Measurements from ENCODE around the gene MGAT4C.

DNA sequence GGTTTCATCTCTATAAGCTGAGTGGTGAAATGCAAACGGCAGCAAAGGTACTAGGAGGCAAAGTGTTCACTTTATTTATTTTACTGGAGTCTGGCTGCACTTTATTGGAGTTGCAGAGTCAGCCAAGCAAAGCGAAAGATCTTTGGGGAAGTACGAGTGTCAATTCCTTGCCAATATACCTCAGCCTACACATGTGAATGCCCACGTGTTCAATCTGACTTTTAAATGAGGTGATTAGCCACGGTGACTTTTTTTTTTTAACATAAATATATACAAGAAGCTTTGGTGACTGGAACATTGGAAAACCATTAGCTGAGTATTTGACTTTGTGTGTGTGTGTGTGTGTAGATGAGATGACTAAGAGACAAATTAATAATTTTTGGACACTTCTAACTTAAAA, 203.3 kb downstream of the MGAT4C start:
- TF ChIP-seq, protein P1, sequence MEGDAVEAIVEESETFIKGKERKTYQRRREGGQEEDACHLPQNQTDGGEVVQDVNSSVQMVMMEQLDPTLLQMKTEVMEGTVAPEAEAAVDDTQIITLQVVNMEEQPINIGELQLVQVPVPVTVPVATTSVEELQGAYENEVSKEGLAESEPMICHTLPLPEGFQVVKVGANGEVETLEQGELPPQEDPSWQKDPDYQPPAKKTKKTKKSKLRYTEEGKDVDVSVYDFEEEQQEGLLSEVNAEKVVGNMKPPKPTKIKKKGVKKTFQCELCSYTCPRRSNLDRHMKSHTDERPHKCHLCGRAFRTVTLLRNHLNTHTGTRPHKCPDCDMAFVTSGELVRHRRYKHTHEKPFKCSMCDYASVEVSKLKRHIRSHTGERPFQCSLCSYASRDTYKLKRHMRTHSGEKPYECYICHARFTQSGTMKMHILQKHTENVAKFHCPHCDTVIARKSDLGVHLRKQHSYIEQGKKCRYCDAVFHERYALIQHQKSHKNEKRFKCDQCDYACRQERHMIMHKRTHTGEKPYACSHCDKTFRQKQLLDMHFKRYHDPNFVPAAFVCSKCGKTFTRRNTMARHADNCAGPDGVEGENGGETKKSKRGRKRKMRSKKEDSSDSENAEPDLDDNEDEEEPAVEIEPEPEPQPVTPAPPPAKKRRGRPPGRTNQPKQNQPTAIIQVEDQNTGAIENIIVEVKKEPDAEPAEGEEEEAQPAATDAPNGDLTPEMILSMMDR (conservative IDR thresholded peaks at IDR 0.05; ENCODE audit: low read depth in 2 of 2): no peak
- TF ChIP-seq ZNF331 (CRISPR knock-in tag; IDR thresholded peaks at IDR 0.05; ENCODE audit: low read depth) (no peak), POLR2AphosphoS5 (IDR thresholded peaks at IDR 0.05; ENCODE audit: low read depth) (no peak)
- TF ChIP-seq, protein P2, sequence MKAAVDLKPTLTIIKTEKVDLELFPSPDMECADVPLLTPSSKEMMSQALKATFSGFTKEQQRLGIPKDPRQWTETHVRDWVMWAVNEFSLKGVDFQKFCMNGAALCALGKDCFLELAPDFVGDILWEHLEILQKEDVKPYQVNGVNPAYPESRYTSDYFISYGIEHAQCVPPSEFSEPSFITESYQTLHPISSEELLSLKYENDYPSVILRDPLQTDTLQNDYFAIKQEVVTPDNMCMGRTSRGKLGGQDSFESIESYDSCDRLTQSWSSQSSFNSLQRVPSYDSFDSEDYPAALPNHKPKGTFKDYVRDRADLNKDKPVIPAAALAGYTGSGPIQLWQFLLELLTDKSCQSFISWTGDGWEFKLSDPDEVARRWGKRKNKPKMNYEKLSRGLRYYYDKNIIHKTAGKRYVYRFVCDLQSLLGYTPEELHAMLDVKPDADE (IDR thresholded peaks at IDR 0.05): no peak

Data from GM23338 (cell line).